22Rv1 (cell line): ENCODE measurements around the gene EEF2.

ENCODE experiments used
- ZFX ChIP-seq: fragments of 450-650 bp; IDR thresholded peaks from 2 replicates; pipeline ENCODE4 v1.6.1; 2017; ENCODE audit warnings: antibody characterized with exemption, borderline replicate concordance
- TF ChIP-seq, protein P1 (sequence below): fragments of 450-650 bp; IDR thresholded peaks from 2 replicates; pipeline ENCODE4 v1.5.1; 2017; ENCODE audit warnings: mild to moderate bottlenecking

DNA sequence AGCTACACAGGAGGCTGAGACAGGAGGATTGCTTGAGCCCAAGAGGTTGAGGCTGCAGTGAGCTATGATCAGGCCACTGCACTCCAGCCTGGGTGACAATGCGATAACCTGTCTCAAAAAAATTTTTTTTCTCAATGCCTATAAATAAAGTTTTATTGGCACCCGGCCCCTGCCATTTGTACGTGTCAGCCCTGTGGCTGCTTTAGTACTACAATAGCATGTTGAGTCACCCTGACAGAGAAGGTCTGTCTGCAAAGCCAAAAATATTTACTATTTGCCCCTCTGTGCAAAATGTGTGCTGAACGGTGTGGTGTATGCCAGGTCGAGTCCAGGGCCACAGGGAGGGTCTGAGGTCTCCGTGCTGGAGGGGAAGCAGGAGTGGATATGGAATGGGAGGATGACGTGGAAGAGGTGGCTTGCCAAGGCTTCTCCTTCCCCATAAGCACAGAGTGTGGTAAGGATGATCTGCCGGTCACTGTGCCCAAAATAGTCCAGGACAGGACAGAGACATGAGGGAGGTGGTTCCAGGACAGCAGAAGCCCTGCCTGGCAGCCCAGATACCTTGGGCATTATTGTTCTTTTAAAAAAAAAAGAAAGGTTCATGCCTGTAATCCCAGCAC, 42.4 kb downstream of the EEF2 start:
- TF ChIP-seq, protein P1, sequence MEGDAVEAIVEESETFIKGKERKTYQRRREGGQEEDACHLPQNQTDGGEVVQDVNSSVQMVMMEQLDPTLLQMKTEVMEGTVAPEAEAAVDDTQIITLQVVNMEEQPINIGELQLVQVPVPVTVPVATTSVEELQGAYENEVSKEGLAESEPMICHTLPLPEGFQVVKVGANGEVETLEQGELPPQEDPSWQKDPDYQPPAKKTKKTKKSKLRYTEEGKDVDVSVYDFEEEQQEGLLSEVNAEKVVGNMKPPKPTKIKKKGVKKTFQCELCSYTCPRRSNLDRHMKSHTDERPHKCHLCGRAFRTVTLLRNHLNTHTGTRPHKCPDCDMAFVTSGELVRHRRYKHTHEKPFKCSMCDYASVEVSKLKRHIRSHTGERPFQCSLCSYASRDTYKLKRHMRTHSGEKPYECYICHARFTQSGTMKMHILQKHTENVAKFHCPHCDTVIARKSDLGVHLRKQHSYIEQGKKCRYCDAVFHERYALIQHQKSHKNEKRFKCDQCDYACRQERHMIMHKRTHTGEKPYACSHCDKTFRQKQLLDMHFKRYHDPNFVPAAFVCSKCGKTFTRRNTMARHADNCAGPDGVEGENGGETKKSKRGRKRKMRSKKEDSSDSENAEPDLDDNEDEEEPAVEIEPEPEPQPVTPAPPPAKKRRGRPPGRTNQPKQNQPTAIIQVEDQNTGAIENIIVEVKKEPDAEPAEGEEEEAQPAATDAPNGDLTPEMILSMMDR = no peak
- TF ChIP-seq ZFX = no peak
